GM12892 (cell line): ENCODE data around the gene NFKBIB.

Source experiments
- POLR2A ChIP-seq: IDR thresholded peaks from 2 replicates; pipeline ENCODE4 v1.6.1; 2011; ENCODE audit warnings: low read depth, low read length, control low read depth
- TAF1 ChIP-seq: IDR thresholded peaks from 2 replicates; pipeline ENCODE4 v1.6.1; 2011; ENCODE audit warnings: low read depth, mild to moderate bottlenecking, control low read depth, low read length, borderline replicate concordance

GRCh38 chr19:38899447-38900201 is at the start of gene NFKBIB, which contains the start of gene SIRT2:
- TF ChIP-seq POLR2A (peak; percentile 49; the same call in 1 of the 2 replicates), TAF1 (no peak)
